ENCODE data around the gene PRMT7.
A peak's percentile ranks its signal among the peaks of the same experiment; 100 is the strongest.

PRMT7 gene

DNA sequence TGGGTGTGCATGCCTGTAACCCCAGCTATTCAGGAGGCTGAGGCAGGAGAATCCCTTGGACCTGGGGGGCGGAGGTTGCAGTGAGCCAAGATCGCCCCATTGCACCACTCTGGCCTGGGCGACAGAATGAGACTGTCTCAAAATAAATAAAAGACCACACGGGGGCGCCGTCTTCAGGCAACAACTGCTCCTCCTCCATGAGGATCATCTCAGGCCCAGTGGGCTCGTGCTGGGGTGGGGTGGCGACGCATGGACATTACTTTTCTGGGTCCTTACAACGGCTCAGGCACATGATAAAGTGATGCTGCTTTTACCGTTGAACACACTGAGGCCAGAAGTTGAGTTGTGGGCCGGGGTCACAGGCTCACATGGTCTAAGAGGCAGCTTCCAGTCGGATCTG lies 56.2 kb downstream of the PRMT7 start:
- no peak for DNase-seq

DNA sequence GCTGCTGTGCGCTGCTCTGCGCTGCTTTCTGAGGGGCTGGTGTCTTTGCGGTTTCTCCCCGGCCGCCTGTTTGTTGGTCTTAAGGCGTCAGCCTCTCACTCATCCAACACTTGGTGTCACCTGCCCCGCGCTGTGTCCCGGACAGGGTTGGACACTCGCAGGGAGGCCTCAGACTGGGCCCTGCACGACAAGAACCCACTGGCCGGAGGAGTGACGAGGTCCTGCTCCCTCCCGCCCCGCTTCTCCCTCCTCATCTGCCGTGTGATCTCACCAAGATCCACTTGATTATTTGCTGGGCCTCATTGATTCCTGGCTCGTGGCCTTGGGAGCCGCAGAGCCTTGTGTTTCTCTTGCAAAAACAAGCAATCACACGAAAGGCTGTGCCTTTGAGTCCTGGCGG lies 56.6 kb downstream of the PRMT7 start:
- DNase-seq: no peak

DNA sequence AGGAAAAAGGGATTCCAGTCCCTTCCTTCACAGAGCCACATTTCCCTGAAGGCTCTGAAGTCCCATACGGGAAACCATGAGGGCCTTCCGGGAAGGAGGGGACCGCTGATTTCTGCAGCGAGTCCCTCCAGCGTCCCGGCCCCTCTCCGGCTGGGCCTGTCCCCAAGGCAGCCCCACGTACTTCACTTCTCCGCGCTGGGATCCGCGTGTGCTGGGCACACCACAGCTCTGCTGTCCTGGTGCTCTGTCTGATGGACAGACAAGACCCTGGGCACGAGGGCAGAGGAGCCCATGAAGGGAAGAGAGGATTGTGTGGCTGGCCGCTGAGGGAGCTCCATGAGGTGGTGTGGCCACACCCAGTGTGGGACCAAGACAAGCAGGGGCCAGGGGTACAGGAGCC lies 57.1 kb downstream of the PRMT7 start:
- no peak for DNase-seq

DNA sequence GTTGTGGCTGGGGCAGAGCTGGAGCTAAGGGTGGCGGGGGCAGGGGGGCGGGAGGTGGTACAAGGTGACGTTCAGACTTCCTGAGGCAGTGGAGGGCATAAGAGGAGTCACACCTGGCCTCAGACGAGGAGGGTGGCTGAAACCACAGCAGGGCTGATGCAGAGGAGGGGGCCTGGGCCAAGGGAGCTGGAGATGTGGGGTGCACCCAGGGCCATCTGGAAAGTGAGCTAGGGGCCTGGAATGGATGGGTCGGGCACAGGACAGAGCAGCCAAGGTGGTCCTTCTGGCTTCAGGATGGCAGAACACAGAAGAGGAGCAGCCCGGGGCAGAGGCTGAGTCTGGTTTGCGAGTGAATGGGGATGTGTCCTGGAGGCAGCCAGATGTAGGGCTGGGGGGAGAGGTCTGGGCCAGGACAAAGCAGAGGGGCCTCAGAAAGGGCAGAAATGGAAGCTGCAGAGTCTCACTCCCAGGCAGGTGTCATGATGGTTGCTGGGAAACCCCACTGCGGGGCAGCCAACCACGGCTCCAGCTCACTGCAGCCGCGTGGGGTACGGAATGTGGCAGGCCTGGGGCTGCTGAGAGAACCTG lies 57.6 kb downstream of the PRMT7 start:
- no peak for DNase-seq

DNA sequence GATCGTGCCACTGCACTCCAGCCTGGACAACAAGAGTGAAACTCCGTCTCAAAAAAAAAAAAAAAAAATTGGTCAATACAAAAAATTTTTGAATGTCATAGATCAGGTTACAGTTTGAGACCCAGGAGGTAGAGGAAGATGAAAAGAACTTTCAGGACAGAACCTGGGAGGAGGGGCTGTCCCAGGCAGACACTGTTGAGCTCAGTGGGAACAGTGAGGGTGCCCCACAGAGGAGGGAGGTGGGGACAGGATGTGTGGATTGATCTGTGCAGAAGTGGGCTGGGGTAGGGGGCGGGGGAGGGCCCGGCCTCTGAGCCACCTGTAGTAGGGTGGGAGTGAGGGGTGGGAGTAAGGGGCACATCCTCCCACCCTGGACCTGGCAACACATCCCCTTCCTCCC lies 58.3 kb downstream of the PRMT7 start:
- DNase-seq: no peak

DNA sequence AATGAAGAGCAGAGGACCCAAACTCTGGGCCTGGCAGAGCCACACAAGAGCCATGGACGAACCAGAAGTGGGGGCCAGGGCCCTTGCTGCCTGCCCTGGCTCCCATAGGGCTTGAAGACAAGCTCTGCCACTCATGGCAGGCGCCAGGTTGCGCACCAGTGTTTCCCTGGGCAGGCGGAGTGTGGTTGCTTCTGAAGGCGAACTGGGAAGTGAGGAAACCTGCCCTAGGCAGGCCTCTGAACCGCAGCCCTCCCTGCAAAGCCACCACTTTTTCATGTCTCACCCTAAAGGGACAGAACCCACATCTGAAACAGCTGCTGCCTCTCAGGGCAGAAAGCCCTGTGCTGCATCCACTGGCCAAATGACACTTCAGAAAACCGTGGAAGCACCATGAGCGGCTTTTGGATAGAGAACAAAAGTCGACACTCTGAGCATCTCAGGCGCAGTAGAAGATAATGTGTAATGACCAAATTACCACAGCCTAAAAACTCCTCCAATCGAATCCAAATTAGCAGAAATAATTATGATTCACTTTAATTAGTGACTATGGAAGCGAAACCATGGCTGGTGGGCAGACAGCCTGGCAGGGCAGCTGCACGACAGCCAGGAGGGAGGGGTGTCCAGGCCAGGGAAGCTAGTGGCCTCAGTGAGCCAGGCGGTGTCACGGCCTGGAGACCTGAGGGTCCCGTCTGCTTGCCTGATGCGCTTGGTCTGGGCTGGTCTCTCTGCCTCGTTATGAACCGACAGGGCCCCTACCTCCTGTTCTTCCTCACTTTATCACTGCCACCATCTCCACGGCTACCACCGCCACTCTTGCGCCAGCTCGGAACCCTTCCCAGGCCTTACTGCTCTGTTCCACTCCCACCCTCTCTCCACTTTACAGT lies 59.1 kb downstream of the PRMT7 start:
- no peak for DNase-seq

DNA sequence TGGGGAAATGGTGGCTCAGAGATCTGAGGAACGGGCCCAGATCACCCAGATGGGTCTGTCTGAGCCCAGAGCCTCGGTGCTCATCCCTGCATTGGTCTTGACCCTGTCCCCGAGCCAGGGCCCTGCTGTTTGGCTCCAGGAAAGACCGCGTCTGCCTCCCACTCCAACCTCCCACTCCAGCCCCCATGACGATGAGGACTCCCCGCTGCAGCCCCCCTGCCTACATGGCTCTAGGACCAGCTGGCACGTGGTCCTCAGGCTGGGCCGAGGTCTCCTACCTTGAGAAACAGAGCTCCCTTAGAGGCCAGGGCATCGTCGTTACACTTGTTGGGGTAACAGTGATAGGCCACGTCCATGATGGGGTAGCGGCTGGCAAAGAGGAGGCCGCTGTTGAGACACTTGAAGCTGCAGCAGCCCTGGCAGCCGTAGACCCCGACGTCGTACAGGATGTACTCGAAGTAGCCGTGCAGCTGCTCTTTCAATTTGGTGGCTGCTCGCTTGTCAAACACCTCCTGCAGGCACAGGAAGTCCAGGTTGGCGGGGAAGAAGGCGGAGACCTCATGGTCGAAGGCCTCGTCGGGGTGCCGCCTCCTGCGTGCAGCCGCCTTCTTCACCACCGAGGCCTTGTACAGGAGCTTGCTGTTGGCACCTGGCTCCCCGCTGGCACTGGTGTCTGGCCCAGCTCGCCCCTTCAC lies 59.9 kb downstream of the PRMT7 start:
- DNase-seq: peak; percentile 72

DNA sequence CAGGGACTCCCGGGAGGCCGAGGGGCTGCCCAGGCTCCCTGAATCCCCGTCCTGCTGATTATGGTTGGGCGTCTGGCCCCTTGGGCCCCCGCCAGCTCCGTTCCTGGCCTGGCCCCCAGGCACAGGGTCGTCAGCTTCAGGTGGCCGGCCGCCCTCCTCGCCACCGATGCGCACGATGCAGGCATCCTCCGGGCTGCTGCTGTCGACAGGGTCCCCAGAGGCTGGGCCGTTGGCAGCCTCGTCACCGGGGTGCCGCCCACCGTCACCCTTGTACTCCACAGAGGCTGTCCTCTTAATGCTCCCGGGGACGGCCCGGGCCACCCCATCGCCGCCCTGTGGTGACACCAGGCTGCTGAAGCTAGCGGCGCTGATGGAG lies 60.4 kb downstream of the PRMT7 start:
- DNase-seq: no peak

DNA sequence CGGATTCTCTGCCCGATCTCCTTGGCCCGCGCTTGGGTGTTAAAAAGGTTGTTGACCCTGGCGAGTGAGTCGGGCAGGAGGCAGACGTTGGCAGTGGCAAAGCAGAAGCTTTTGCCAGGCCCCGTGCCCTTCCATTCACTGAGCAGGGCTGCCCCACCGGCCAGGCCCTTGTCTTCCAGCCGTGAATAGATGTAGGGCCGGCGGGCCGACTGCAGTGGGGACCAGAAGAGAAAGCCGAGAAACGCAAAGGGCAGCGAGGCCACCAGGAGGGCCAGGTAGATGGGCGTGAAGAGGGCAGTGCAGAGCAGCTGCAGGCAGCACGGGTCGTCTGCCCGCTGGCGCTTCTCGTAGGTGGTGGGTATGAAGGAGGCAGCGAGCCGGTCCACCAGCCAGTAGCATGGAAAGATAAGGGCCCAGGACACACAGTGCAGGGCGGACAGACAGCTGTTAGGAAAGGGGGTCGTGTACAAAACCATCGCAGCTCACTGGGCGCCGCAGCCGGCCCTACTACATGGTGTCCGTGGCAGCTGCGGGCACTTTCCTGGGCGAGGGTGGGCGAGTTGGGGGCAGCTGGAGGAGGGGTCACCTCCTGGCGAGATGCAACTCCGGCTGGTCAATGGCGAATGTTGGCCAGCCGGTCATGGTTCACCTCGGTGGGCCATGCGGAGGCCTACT lies 61.0 kb downstream of the PRMT7 start:
- no peak for DNase-seq

DNA sequence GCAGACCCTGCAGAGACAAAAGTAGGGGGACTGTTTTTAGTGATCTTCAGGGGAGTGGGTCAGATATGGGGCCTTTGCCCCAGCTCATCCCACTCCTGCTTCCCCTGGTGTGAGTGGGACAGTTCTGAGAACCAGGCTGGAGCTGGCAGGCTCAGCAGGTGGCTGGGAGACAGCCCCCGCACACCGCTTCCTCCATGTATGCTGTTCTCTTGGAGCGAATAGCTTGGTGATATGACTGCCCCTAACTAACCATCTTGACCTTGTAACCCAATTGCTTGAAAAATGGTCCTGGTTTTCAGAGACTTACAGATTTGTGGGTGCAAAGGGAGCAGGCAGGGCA lies 61.5 kb downstream of the PRMT7 start:
- DNase-seq: no peak

DNA sequence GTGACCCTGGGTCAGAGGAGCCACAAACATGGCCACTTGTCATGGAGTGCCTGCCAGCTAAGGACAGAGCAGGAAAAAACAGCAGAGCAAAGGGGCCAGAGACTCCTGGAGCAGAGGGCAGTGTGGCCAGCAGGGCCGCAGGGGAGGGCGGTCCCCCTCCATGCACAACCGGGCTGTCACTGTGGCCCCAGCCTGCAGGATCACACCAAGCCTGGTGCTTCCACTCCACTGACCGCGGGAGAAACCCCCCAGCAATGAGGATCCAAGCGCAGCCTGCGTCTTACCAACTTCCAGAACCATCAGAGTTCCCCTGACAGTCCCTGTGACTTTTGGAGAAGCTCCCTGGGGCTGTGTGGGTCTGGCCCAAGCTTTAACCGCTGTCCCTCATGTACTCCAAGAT lies 62.0 kb downstream of the PRMT7 start:
- DNase-seq: no peak

DNA sequence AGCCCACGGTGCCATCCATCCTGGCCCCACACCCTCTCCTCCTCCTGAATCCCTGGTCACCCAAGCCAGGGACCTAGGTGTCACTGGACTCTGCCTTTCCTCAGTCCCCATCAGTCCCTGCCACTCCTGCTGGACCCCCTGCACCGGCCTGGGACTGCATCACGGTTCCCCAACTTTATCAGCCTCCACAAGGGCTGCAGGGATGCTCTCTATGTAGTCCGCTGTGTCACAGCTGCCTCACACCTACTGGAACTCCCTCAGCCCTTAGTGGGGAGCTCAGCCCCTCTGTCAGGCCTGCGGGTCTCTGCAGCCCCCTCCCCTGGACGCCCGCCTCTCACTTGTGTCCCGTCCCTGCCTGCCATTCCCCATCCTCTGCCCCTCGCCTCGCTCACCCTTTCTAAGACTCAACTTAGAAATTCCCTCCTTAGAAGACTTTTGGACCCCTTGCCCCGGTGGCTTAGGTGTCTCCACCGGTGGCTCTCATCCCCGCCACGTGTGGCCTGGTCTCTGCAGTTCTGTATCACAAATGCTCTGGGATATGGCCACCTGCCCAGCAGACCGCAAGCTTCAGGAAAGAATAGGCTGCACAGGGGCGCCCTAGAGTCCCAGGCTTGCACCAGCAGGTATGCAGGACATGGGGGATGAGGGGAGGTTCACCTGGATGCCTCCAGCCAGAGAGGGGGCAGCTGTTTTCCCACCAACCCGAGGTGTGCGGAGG lies 62.9 kb downstream of the PRMT7 start:
- DNase-seq: no peak

DNA sequence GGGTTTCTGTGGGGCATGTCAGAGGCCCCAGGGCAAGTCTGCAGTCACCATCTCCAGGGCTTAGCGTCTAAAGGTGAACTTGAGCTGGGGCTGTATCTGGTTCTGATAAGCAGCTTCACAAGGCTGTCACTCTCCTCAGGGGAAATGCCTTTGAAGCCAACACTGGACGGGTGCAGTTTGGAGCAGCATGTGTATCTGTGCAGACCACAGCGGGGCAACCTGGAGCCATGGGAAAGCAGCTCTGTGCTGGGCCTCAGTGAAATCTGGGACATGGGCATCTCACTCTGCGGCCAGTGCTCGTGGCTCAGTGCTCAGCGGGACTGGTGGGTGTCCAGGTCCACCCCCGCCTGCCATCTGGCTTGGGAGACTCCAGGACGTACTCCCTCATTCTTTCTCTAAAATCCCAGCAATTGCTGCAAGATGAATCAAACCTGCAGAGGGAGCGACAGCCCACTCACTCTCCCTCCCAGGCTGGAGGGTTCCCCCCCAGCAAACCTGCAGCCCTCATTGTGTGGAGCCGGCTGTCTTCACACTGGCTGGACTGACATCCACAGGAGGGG lies 63.5 kb downstream of the PRMT7 start:
- no peak for DNase-seq

DNA sequence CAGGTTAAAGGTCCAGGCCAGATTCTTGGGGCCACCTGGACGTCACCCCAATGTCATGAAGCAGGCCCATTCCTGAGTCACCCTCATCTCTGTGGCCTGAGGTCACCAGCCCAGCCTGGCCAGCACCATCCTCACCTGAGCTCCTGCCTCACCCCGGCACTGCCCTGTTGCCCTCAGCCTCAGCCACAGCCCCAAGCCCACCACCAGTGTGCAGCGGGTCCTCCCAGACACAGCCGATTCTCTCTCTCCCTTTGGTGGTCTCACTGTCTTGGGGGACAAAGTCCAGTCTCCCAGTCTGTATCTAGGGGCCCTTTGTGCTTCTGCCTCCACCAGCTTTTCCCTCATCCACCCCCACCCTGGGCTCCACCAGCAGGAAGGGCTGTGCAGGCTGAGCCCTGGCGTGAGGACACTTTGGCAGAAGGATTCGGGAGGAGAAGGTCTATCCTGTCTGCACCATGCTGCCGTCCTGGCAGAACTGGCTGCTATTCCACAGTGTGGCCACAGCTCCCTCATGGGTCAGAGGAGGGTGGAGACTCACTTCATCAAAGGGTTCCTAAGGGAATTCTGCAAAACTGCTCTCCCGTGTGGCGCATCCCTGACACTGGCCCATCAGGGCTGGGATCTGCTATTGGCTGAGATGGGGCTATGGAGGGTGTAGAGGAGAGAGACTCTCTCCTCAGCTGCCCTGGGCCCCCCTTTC lies 64.3 kb downstream of the PRMT7 start:
- DNase-seq: no peak

DNA sequence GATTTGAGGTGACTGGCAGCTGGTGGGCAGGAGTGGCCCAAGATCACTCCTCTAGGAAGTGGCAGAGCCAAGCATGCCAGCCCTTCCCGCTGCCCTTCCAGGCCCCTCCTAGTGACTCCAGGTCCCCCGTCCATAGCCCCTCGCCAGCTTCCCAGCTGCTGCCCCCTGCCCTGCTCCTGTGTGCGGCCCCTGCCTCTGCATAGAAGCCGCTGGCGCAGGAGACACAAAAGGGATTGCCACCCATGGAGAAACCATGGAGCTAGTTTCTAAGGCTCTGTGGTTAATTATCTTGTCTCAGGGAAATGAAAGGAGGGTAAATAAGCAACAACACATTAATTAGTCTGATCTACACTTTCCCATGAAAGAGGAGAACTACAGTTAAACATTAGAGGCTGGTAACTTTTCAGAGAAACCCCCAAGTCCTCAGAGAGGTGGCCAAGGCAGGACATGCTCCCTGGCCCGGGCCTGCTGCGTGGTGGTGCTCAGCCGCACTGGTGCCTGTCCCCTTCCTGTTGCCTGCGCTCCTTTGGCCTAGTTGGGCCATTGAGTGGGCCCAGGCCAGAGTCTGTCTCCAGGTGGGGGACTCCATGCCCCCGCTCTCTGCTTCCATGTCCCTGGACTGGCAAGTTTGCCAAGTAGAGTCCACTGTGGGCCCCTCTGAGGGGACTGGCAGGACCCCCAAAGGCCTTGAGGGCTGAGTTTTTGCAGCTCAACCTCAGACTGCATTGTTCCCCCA lies 65.2 kb downstream of the PRMT7 start:
- no peak for DNase-seq

DNA sequence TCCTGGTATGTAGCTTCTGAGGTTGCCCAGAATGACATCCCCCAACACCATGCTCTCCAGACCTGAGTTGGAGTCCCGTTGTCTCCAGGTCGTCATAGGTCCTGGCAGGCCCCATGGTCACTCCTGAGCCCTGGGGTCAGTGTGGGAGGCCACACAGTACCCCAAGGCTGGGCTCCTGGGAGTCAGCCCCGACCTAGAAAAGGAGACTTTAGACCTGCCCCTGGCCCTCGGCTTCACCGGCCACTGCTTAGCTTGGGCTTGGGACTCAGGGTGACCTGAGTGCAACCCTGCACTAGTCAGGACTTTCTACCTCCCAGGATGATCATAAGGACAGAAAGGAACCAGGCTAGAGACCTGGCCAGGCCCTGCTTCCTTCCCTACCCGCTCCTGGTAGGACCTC lies 65.8 kb downstream of the PRMT7 start:
- no peak for DNase-seq

DNA sequence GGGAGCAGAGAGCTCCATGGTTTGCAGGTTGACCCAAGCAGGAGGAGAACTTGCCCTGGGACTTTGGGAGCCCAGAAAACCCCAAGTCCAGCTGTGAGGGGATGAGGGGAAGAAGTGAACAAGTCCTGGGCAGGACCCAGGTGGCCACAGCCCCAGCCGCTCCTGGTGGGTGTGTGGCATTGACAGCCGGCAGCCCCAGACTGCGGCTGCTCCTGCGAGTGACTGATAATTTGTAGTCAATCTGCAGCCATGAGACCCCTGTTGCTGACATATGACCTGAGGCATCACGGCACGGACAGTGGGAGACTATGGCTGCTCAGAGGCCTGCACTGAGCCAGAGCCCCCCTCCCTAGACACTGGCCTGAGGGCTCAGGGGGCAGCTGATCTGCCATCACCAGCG lies 66.4 kb downstream of the PRMT7 start:
- no peak for DNase-seq

DNA sequence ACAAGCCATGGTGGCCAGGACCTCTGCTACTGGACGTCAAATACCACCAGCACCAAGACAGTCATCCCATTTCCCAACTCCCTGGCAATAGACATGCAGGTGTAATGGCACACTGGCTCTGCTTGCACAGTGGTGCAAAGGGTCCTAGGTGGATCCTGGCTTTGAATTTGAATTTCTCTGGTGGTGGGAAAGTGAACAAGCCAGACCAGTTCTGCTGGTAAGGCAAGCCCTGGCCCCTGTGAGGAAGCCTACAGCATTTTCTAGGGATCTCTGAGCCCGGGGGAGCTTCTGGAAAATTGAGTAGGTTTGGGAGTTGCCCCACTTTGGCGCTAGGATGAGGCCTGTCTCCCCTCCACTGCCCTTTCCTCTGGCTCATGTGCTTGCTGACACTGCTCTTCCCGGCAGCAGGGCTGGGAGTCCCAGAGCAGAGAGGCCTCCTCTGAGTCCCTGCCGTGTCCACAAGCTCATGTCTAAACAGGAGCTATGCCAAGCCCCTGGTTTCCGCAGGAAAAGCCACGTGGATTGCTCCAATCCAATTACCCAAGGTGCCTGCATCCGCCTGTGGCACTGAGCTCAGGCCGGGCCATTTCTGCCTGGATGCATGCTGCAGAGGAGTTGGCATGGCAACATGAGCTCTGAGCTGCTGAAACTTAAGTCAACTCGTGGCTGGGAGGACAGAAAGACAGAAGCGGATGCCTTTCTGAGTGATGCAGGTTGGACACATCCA lies 67.0 kb downstream of the PRMT7 start:
- no peak for DNase-seq

DNA sequence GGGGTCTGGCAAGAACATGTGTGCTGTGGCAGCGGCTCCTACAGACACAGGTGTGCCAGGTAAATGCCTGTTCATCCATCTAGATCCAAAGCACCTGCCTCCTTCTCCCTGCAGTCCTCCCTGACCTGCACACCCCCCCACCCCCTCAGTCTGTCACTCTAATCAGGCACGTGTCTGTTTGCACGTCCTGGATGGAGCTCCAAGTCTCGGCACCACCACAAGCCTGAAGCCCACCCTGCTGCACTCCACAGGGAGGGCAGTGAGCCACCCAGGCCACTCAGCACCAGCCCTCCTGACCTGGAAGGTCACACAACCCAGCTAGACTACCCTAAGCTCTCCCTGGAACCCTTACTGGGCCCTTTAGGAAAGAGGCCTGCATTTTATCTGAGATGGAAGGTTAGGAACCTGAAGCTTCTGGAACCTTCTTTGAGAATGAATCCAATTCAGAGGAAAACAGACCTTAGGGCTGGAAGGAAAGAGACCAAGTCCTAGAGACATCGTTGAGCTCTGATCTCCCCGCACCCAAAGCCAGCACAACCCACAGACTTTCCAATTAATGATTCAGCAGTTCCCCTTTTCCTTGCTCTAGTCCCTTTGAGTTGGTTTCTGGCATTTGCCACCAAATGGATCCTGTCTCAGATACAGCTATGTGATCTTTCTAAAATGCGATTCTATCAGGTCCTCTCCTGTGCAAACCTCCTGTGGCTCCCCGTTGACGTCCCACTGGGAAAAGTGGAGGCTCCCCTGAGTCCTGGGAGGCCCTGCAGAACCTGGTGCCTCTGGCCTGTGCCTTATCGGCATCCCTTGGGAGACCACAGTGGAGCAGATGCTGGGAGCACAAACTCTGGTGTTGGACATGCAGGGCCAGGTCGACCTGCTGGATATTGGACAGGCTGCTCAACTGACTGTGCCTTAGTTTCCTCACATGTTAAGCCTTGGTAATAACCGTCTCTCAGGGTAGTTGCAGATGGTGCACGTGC lies 67.9 kb downstream of the PRMT7 start:
- no peak for DNase-seq

Data from activated effector memory CD4-positive, alpha-beta T cell treated with anti-CD3 and anti-CD28 coated beads, Interleukin-2, amount 50 U/mL, for 16 hours (primary cell).